SK-N-SH (cell line): ENCODE data around the gene YDJC.

Experiments used
- ELF1 ChIP-seq: IDR thresholded peaks from 2 replicates; pipeline ENCODE4 v1.4.0; 2012
- EP300 ChIP-seq, 2 experiments: IDR thresholded peaks; 2 replicates each; pipeline versions ENCODE4 v1.4.0 to v1.6.1; 2012; ENCODE audit warnings: borderline replicate concordance in 1 of 2, low read depth in 1 of 2, low read length in 1 of 2
- EZH2phosphoT487 ChIP-seq: fragments of 200-600 bp; sonication (generic); IDR thresholded peaks from 2 replicates; pipeline ENCODE4 v1.6.1; 2017; ENCODE audit warnings: low read depth, mixed run types, mild to moderate bottlenecking, antibody characterized with exemption, moderate library complexity, borderline replicate concordance
- FOSL2 ChIP-seq: IDR thresholded peaks from 2 replicates; pipeline ENCODE4 v1.4.0; 2012; ENCODE audit warnings: low read depth, mild to moderate bottlenecking, moderate library complexity, borderline replicate concordance
- FOXJ3 ChIP-seq: sonication (generic); formaldehyde crosslinking; IDR thresholded peaks from 2 replicates; pipeline ENCODE4 v1.5.1; 2020; ENCODE audit warnings: mild to moderate bottlenecking, missing genetic modification reagents
- GABPA ChIP-seq: IDR thresholded peaks from 2 replicates; pipeline ENCODE4 v1.4.0; 2012; ENCODE audit warnings: low read depth, mild to moderate bottlenecking
- MXI1 ChIP-seq: IDR thresholded peaks from 2 replicates; pipeline ENCODE4 v1.6.1; 2012; ENCODE audit warnings: mild to moderate bottlenecking, low read depth, low read length, improper control_type of control experiment
- POLR2AphosphoS5 ChIP-seq: IDR thresholded peaks from 2 replicates; pipeline ENCODE4 v1.6.1; 2012; ENCODE audit warnings: low read depth, low read length
- SIN3A ChIP-seq: IDR thresholded peaks from 2 replicates; pipeline ENCODE4 v1.6.1; 2012; ENCODE audit warnings: low read depth, mild to moderate bottlenecking, low read length, moderate library complexity, borderline replicate concordance
- TAF1 ChIP-seq: IDR thresholded peaks from 2 replicates; pipeline ENCODE4 v1.6.1; 2012; ENCODE audit warnings: low read depth, mild to moderate bottlenecking, low read length, moderate library complexity, borderline replicate concordance
- TCF12 ChIP-seq: IDR thresholded peaks from 2 replicates; pipeline ENCODE4 v1.4.0; 2012
- TF ChIP-seq, protein P1 (sequence below): fragments of 200-600 bp; sonication (generic); IDR thresholded peaks from 2 replicates; pipeline ENCODE4 v1.6.1; 2017; ENCODE audit warnings: antibody characterized with exemption, mild to moderate bottlenecking, moderate library complexity
- TF ChIP-seq, protein P2 (sequence below): IDR thresholded peaks from 2 replicates; pipeline ENCODE4 v1.4.0; 2012; ENCODE audit warnings: low read depth
- TF ChIP-seq, protein P3 (sequence below): fragments of 150-350 bp; IDR thresholded peaks from 2 replicates; pipeline ENCODE4 v1.6.1; 2017; ENCODE audit warnings: antibody characterized with exemption, low read length, low read depth, borderline replicate concordance

DNA sequence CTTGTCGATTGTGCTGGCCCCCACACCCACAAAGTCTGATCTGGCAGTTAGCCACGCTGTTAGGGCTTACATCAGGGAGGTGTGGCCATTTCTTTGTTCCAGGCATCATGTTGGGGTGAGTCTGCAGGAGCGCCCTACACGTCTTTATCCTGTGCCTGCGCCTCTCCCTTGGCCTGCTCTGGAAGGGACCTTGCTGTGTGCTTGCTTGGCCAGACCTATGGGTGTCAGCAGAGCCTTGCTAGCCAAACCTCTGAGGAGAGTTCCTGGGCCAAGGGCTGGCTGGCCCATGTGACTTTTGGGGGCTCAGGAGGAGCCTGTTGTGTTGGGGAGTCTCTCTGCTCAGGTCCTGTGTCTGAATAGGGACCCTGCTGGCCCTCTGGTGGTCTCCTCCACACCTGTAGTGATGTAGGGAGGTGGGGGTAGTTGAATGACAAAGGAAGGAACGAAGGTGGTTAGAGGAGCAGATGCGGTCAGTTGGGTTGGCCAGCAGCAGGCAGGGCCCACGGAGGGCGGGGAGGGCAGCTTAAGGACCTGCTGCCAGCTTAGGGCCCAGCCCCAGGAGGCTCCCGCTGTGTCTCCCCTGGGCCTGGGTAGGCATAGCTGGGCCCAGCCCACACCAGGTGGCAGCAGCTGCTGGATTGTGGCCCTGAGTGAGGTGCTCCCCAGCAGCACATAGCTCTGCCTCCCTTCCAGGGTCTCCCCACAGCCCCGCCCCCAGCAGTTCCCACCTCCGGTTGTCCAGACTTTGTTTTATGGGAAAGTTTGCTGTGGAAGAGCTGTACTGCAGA, 43.9 kb upstream of the YDJC start:
- TF ChIP-seq, protein P1, sequence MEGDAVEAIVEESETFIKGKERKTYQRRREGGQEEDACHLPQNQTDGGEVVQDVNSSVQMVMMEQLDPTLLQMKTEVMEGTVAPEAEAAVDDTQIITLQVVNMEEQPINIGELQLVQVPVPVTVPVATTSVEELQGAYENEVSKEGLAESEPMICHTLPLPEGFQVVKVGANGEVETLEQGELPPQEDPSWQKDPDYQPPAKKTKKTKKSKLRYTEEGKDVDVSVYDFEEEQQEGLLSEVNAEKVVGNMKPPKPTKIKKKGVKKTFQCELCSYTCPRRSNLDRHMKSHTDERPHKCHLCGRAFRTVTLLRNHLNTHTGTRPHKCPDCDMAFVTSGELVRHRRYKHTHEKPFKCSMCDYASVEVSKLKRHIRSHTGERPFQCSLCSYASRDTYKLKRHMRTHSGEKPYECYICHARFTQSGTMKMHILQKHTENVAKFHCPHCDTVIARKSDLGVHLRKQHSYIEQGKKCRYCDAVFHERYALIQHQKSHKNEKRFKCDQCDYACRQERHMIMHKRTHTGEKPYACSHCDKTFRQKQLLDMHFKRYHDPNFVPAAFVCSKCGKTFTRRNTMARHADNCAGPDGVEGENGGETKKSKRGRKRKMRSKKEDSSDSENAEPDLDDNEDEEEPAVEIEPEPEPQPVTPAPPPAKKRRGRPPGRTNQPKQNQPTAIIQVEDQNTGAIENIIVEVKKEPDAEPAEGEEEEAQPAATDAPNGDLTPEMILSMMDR: no peak
- TF ChIP-seq FOXJ3 (CRISPR knock-in tag) (no peak), EP300 (IDR thresholded peaks at IDR 0.05; ENCODE audit: borderline replicate concordance in 1 of 2, low read depth in 1 of 2, low read length in 1 of 2) (no peak), SIN3A (no peak), TAF1 (no peak), TCF12 (no peak), FOSL2 (no peak), EZH2phosphoT487 (no peak), MXI1 (no peak), POLR2AphosphoS5 (no peak), ELF1 (no peak), GABPA (no peak)
- TF ChIP-seq, protein P2, sequence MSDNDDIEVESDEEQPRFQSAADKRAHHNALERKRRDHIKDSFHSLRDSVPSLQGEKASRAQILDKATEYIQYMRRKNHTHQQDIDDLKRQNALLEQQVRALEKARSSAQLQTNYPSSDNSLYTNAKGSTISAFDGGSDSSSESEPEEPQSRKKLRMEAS: no peak
- TF ChIP-seq, protein P3, sequence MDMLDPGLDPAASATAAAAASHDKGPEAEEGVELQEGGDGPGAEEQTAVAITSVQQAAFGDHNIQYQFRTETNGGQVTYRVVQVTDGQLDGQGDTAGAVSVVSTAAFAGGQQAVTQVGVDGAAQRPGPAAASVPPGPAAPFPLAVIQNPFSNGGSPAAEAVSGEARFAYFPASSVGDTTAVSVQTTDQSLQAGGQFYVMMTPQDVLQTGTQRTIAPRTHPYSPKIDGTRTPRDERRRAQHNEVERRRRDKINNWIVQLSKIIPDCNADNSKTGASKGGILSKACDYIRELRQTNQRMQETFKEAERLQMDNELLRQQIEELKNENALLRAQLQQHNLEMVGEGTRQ: no peak
